IPS DF 6.9 (cell line): Measurements from ENCODE around the gene LOXL3.
A peak's percentile ranks its signal among the peaks of the same experiment; 100 is the strongest.

ENCODE experiments used
- DNase-seq: peaks from one replicate; pipeline ENCODE4 v3.0.0-alpha.2; 2013; ENCODE audit warnings: low read depth, low spot score
- H3K27ac ChIP-seq: one replicate; pipeline ENCODE4 v1.5.1; 2013; ENCODE audit warnings: low read length, control low read depth
- H3K27me3 ChIP-seq: 2 replicates; pipeline ENCODE4 v1.6.1; 2013; ENCODE audit warnings: mild to moderate bottlenecking, low read length; ENCODE audit not compliant: control insufficient read depth, insufficient read depth
- H3K36me3 ChIP-seq: 2 replicates; pipeline ENCODE4 v1.6.1; 2013; ENCODE audit warnings: low read length; ENCODE audit not compliant: control insufficient read depth, insufficient read depth
- H3K4me1 ChIP-seq: 2 replicates; pipeline ENCODE4 v1.6.1; 2013; ENCODE audit warnings: low read length; ENCODE audit not compliant: control insufficient read depth, insufficient read depth
- H3K4me3 ChIP-seq: 2 replicates; pipeline ENCODE4 v1.5.1; 2013; ENCODE audit warnings: mild to moderate bottlenecking, low read length
- H3K9me3 ChIP-seq: 2 replicates; pipeline ENCODE4 v1.6.1; 2013; ENCODE audit warnings: low read length, inconsistent platforms; ENCODE audit not compliant: control insufficient read depth, insufficient read depth
- whole genome bisulfite sequencing: extraction: QIAGEN DNeasy Blood & Tissue Kit; methylation state at CpG from one replicate; pipeline ENCODE4 v1.1.7; 2013; ENCODE audit warnings: mixed read lengths, missing lambda C conversion rate; ENCODE audit not compliant: insufficient read length, insufficient coverage; 5-methylcytosine and 5-hydroxymethylcytosine counted together

The LOXL3 gene

DNA sequence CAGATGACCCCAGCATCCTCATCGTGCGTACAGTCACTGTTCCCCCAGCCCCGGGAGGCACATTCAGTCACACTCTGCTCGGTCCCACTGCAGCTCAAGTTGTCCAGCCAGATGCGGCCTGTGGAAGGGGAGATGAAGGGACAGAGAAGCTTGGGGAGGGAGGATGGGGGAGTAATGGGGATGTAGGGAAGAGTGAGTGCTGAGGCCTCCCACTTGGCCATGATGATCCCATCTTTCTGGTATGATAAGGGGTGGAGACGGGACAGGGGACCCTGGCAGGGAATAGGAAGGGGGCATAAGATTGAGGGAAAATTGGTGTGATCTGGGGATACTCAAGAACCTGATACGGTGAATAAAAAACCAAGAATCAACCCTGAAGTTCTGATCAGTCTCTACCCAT, 3.5 kb downstream of the LOXL3 start:
- no peaks in the 10 kb centered on the region for H3K9me3 ChIP-seq
- no peak overlapping the region for H3K4me3 ChIP-seq
- H3K36me3 ChIP-seq: no peaks in the 10 kb centered on the region
- peaks cover 1% of the 10 kb centered on the region; the same call in 1 of the 2 replicates for H3K4me1 ChIP-seq
- WGBS: no CpG with 5 or more reads among the region's 7 CpGs
- no peak for DNase-seq
- peaks cover 4% of the 10 kb centered on the region; the same call in 1 of the 2 replicates for H3K27me3 ChIP-seq
- no peak overlapping the region for H3K27ac ChIP-seq

DNA sequence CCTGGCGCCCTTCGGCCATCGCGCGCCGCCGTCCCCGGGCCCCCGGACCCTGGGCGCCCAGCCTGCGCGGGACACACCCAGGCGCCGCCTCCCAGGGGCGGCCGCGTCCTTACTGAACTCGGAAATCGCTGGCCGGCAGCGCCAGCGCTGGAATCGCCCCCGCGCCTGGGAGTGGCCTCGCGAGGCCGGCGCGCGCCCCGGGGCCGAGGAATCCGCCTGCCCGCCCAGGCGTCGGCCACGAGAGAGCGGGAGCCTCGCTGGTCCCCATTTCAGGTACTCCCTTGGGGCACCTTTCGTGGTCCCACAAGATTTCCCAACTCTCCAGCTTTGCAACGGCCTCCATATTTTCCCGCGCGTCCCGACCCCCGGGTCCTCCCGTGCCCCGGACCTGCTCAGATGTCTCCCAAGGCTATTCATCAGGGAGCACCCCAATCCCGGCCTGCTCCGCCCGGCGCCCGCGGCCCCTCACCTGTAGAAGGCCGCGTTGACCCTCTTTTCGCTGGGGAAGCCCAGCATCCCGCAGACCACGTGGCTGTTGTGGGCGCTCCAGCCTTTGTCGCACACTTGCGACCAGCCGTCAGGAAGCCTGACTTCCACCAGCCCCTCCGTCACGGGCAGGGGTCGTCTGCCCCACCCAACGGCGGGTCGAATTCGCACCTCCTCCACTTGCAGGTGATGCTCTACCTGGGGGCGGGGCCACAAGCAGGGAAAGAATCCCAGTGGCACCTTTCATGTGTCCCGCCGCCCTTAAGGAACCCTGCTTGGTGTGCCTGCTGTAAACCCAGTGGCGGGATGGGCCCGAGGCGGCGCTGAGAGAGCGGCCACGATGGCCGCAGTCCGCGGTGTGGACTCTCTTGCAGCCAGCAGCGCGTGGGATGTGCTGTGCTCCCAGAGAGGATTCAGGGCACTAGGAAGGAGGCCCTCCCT, 4.6 kb downstream of the LOXL3 start:
- Histone ChIP-seq H3K27ac (no peak overlapping the region), H3K4me3 (peak overlapping the region; percentile 53), H3K9me3 (no peaks in the 10 kb centered on the region), H3K27me3 (peaks cover 4% of the 10 kb centered on the region; the same call in 1 of the 2 replicates), H3K36me3 (no peaks in the 10 kb centered on the region), H3K4me1 (peaks cover 1% of the 10 kb centered on the region; the same call in 1 of the 2 replicates)
- no peak for DNase-seq
- no CpG with 5 or more reads among the region's 85 CpGs for WGBS

DNA sequence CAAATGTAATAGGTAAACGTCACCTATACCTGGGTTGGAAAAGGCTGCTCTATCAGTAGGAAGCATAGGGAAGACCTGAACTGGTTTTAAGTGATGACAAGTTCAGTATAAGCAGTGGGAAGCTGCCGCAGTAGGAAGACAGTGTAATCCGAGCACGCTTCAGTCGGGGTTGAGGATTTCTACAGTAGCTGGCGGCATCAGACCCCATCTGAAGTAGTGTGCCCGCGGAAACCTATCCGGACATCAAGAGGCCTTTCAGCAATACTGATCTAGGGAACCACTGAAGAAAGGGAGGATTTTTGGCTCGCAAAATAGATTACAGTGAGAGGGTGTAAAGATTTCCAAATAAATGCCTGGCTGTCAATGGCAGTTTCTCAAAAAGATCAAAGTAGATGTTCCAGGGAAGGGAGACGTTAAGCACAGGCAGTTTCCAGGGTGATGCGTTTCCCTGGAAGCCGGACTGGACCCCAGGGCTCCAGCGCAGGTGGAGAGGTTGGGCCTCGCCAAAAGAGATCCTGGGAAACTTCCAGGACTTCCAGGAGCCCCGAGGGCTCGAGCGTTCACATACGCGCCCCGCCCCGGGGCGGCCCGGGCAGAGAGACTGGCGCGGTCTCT, 5.3 kb downstream of the LOXL3 start:
- WGBS: no CpG with 5 or more reads among the region's 26 CpGs
- H3K27me3 ChIP-seq: peaks cover 4% of the 10 kb centered on the region; the same call in 1 of the 2 replicates
- no peak overlapping the region for H3K27ac ChIP-seq
- H3K9me3 ChIP-seq: no peaks in the 10 kb centered on the region
- peak overlapping the region; percentile 53 for H3K4me3 ChIP-seq
- H3K4me1 ChIP-seq: peaks cover 1% of the 10 kb centered on the region; the same call in 1 of the 2 replicates
- H3K36me3 ChIP-seq: no peaks in the 10 kb centered on the region
- DNase-seq: no peak

DNA sequence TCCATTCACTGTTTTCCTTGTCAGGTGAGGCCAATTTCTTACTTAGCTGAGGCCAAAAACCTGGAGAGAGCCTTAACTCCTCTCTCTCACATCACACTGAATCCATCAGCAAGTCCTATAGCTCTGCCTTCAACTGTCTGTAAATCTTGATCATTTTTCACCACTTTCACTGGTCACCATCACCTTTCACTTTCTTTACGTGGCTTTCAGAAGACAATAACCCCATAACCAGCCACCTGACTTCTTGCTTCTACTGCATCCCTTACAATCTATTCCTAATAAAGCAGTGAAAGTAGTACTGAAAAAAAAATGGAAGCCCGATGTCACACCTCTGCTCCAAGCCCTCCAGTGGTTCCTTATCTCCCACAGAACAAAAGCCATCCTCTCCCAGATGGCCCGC, 7.7 kb downstream of the LOXL3 start:
- Histone ChIP-seq H3K27me3 (peaks cover 4% of the 10 kb centered on the region; the same call in 1 of the 2 replicates), H3K27ac (no peak overlapping the region), H3K4me1 (peaks cover 1% of the 10 kb centered on the region; the same call in 1 of the 2 replicates), H3K9me3 (no peaks in the 10 kb centered on the region), H3K36me3 (no peaks in the 10 kb centered on the region), H3K4me3 (no peak overlapping the region)
- WGBS: no CpG with 5 or more reads among the region's 3 CpGs
- no peak for DNase-seq

DNA sequence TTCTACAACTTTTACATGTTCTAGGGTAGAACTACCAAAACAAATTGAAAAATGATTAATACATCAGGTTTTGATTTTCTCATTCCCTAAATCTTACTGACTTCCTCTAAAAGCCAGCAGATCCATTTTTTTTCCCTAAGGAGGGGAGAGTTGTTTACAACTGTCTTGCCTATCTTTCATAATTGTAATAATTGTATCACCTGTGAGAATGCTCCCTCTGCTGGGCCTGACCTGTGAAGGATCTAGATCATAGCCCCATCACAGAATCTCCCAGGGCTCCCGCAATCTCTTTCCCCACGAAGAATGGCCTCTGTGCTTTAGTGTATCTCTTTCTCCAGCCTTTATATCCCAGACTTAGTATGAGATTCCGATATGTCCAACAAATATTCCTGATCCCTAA, 9.1 kb downstream of the LOXL3 start:
- H3K27ac ChIP-seq: no peak overlapping the region
- H3K27me3 ChIP-seq: peaks cover 2% of the 10 kb centered on the region; the same call in 1 of the 2 replicates
- H3K36me3 ChIP-seq: no peaks in the 10 kb centered on the region
- no CpG with 5 or more reads among the region's 3 CpGs for WGBS
- H3K4me3 ChIP-seq: no peak overlapping the region
- DNase-seq: no peak
- no peaks in the 10 kb centered on the region for H3K9me3 ChIP-seq
- H3K4me1 ChIP-seq: no peaks in the 10 kb centered on the region; the same call in 1 of the 2 replicates

DNA sequence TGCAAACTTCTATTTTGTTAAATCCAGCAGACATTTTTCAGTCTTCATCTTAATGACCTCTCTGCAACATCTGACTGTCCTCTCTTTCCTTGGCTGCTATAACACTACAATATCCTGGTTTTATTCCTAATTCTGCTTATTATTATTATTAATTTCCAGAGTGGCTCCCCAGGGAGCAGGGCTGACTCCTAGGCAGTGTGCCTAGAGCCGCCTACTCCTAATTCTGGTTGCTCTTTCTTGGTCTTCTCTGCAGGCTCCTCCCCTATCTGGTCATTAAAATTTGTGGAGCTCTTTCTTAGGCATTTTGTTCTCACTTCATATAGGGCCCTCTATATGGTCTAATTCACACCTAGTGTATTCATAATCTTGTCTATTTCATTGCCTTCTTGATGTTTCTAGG, 10.8 kb downstream of the LOXL3 start:
- H3K27ac ChIP-seq: no peak overlapping the region
- no peaks in the 10 kb centered on the region for H3K4me1 ChIP-seq
- H3K9me3 ChIP-seq: no peaks in the 10 kb centered on the region
- H3K4me3 ChIP-seq: no peak overlapping the region
- peaks cover 2% of the 10 kb centered on the region; the same call in 1 of the 2 replicates for H3K27me3 ChIP-seq
- no peak for DNase-seq
- H3K36me3 ChIP-seq: no peaks in the 10 kb centered on the region
- no CpG with 5 or more reads among the region's 1 CpG for WGBS

DNA sequence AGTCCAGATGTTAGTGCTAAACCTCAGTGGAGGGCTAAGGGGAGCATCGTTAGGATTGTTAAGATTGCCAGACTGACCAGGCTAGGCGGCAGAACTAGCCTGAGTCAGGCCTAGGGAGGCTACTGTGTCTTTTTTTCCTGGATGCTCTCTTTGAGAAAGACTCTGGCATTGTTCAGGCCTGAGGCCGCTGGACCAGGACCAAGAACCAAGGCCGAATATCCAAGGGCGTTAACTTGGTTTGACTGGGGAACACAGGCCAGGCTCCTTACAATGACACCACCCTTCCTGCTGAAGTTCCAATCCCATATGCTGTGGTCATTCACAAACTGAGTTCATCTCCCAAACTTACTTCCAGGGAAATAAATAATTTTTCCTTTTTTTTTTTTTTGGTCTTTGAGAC, 13.5 kb downstream of the LOXL3 start:
- WGBS: no CpG with 5 or more reads among the region's 5 CpGs
- Histone ChIP-seq H3K4me1 (no peaks in the 10 kb centered on the region), H3K27ac (no peak overlapping the region), H3K4me3 (no peak overlapping the region), H3K9me3 (no peaks in the 10 kb centered on the region), H3K36me3 (peaks cover 3% of the 10 kb centered on the region; the same call in 1 of the 2 replicates), H3K27me3 (no peaks in the 10 kb centered on the region)
- no peak for DNase-seq

DNA sequence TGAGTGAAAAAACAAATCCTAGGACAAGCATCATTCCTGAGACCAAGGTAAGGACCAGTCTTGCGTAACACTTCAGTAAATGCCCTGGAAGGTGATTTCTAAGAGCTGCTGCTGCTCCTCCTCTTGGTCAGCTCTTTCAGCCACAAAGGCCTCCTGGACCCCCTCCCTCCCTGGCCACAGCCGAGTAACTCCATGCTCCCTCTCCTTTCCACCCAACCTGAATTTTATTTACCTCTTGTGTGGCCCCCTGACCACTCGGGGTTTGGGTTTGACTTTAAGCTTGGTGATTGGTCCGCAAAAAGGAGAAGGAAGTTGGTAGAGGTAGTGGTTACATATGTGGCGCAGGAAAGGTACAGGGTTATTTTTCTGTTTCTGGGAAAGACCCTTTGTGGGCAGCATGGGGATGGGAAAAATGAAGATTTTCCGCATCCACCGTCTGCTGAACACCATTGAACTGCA, 14.8 kb downstream of the LOXL3 start:
- WGBS: no CpG with 5 or more reads among the region's 7 CpGs
- Histone ChIP-seq H3K27ac (no peak overlapping the region), H3K4me3 (no peak overlapping the region), H3K36me3 (peaks cover 3% of the 10 kb centered on the region; the same call in 1 of the 2 replicates), H3K4me1 (no peaks in the 10 kb centered on the region), H3K27me3 (no peaks in the 10 kb centered on the region), H3K9me3 (no peaks in the 10 kb centered on the region)
- no peak for DNase-seq

DNA sequence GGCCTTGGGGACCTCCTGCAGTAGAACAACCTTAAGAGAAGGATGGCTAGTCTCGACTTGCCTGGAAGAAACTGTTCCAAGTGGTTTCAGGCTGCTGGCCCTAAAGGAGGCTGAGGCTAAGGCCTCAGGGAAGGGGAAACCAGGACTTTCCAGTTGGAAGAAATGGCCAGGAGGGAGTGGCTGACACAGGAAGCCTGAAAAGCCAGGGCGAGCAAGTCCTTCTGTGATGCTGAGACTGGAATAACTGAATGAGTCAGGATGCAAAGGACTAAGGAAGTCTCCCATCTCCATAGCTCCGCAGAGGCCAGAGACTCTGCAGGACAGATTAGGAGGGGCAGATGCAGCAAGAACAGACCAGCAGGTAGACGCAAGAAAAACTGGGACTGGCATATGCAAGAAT, 16.6 kb downstream of the LOXL3 start:
- no peaks in the 10 kb centered on the region for H3K4me1 ChIP-seq
- DNase-seq: no peak
- H3K4me3 ChIP-seq: no peak overlapping the region
- H3K27me3 ChIP-seq: no peaks in the 10 kb centered on the region
- WGBS: no CpG with 5 or more reads among the region's 4 CpGs
- H3K27ac ChIP-seq: no peak overlapping the region
- peaks cover 10% of the 10 kb centered on the region; the same call in 1 of the 2 replicates for H3K36me3 ChIP-seq
- no peaks in the 10 kb centered on the region for H3K9me3 ChIP-seq

DNA sequence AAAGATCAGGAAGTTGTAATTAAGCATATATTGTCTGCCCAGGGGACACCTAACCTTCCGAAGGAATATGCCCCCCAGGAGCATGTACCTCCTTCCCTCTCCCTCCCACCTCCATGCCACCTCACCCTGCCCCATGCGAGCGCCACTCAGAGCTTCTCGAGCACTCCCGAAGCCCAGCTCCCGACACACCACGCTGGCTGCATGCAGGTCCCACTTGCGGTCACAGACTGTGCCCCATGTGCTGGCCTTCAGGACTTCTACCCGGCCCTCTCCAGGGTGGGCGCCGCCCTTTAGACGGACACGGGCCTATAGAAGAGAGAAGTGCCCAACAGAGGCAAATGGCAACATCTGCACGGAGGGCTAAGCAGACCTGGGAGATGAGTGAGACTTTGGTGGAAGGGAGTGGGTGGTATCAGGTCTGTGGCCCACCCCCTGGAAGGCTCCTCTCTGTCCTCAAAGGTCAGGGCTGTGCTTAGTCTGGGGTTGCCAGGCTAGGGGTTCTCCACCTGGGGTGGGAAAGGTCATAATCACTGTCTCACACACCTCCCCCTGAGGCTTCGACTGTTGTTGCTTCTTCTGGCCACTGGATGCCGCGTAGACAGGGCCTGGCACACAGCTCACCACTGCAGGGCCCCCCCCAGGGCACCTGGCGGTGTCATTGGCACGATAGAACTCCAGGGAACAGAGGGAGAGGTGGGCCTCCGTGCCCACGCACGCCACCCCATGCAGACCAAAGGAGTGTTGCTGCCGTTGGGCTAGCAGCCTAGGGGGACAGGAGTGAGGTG, 17.4 kb downstream of the LOXL3 start:
- no peaks in the 10 kb centered on the region for H3K27me3 ChIP-seq
- no peaks in the 10 kb centered on the region for H3K9me3 ChIP-seq
- H3K4me3 ChIP-seq: no peak overlapping the region
- no CpG with 5 or more reads among the region's 23 CpGs for WGBS
- peaks cover 10% of the 10 kb centered on the region; the same call in 1 of the 2 replicates for H3K36me3 ChIP-seq
- no peak for DNase-seq
- H3K27ac ChIP-seq: no peak overlapping the region
- H3K4me1 ChIP-seq: no peaks in the 10 kb centered on the region
